Smooth muscle cell (in vitro differentiated cells): ENCODE measurements around the gene ADPRM. TPM values are rescaled to one million over a fixed set of nuclear protein-coding genes. Genes with fewer than 3 reads are reported as not detected.
"Not testable (repeated sequence)": the region's sequence is repeated elsewhere in the genome, so short reads cannot be mapped to it uniquely, and the experiment has no call there.

Experiments
- DNase-seq: peaks from one replicate; lab custom pipeline; 2025; ENCODE audit not compliant: unreplicated experiment; lab: John Stamatoyannopoulos, UW
- H2AFZ ChIP-seq: fragments of 200-600 bp; sonication (generic); 2 replicates; pipeline ENCODE4 v1.6.0; 2016; ENCODE audit warnings: antibody characterized with exemption, low read depth, mild to moderate bottlenecking
- H3F3A ChIP-seq: fragments of 200-600 bp; sonication (generic); 2 replicates; pipeline ENCODE4 v1.6.0; 2017; ENCODE audit warnings: antibody characterized with exemption, low read depth
- H3K27ac ChIP-seq: fragments of 200-600 bp; sonication (generic); 2 replicates; pipeline ENCODE4 v1.5.1; 2016; ENCODE audit warnings: low read depth, mild to moderate bottlenecking
- H3K27me3 ChIP-seq: fragments of 200-600 bp; sonication (generic); 2 replicates; pipeline ENCODE4 v1.6.1; 2016; ENCODE audit warnings: low read depth, mild to moderate bottlenecking
- H3K36me3 ChIP-seq: fragments of 200-600 bp; sonication (generic); 2 replicates; pipeline ENCODE4 v1.5.1; 2016; ENCODE audit warnings: low read depth
- H3K4me1 ChIP-seq: fragments of 200-600 bp; sonication (generic); 2 replicates; pipeline ENCODE4 v1.5.1; 2016; ENCODE audit warnings: low read depth
- H3K4me2 ChIP-seq: fragments of 200-600 bp; sonication (generic); 2 replicates; pipeline ENCODE4 v1.6.0; 2016; ENCODE audit warnings: mild to moderate bottlenecking
- H3K4me3 ChIP-seq: fragments of 200-600 bp; sonication (generic); 2 replicates; pipeline ENCODE4 v1.5.1; 2016; ENCODE audit warnings: mild to moderate bottlenecking
- H3K79me2 ChIP-seq: fragments of 200-600 bp; sonication (generic); 2 replicates; pipeline ENCODE4 v1.6.0; 2016; ENCODE audit warnings: low read depth, mild to moderate bottlenecking
- H3K9ac ChIP-seq: fragments of 200-600 bp; sonication (generic); 2 replicates; pipeline ENCODE4 v1.6.0; 2016; ENCODE audit warnings: low read depth
- H3K9me3 ChIP-seq: fragments of 200-600 bp; sonication (generic); replicated peaks from 2 replicates; pipeline ENCODE4 v1.5.1; 2016; ENCODE audit warnings: low read depth
- H4K20me1 ChIP-seq: fragments of 200-600 bp; sonication (generic); 2 replicates; pipeline ENCODE4 v1.6.0; 2016; ENCODE audit warnings: low read depth
- WGBS: methylation state at CpG from one replicate; pipeline ENCODE4 v1.1.7; 2016; ENCODE audit warnings: low lambda C conversion rate; 5-methylcytosine and 5-hydroxymethylcytosine counted together
- polyA plus RNA-seq: library from polyadenylated mRNA; unstranded; fragments of >200 nt; fragmentation: Nextera tagmentation; extraction: Ambion mirVana; gene quantifications from 2 replicates; pipeline ENCODE4 v1.2.1, GENCODE V29; 2016
- total RNA-seq: library from RNA; depleted of rRNA; stranded (reverse); fragments of >200 nt; gene quantifications from 2 replicates; pipeline ENCODE4 v1.2.3, GENCODE V29; 2014
- TF ChIP-seq, protein P1 (sequence below): fragments of 200-600 bp; sonication (generic); IDR thresholded peaks from 2 replicates; pipeline ENCODE4 v1.5.1; 2017; ENCODE audit warnings: borderline replicate concordance, mild to moderate bottlenecking, antibody characterized with exemption; ENCODE audit not compliant: insufficient read depth, poor library complexity, severe bottlenecking

ADPRM gene
- total and polyA plus RNA-seq, 2 experiments from 2014 or later = 8.3 to 11.3 TPM

- TF ChIP-seq, protein P1, sequence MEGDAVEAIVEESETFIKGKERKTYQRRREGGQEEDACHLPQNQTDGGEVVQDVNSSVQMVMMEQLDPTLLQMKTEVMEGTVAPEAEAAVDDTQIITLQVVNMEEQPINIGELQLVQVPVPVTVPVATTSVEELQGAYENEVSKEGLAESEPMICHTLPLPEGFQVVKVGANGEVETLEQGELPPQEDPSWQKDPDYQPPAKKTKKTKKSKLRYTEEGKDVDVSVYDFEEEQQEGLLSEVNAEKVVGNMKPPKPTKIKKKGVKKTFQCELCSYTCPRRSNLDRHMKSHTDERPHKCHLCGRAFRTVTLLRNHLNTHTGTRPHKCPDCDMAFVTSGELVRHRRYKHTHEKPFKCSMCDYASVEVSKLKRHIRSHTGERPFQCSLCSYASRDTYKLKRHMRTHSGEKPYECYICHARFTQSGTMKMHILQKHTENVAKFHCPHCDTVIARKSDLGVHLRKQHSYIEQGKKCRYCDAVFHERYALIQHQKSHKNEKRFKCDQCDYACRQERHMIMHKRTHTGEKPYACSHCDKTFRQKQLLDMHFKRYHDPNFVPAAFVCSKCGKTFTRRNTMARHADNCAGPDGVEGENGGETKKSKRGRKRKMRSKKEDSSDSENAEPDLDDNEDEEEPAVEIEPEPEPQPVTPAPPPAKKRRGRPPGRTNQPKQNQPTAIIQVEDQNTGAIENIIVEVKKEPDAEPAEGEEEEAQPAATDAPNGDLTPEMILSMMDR = no peak
- no peak overlapping the region for H3K4me2 ChIP-seq
- H3K4me3 ChIP-seq = no peak overlapping the region
- H3K79me2 ChIP-seq = peaks cover 31% of the 10 kb centered on the region
- H3K9ac ChIP-seq = no peak overlapping the region
- no peak overlapping the region for H3K27ac ChIP-seq
- H3K4me1 ChIP-seq = no peaks in the 10 kb centered on the region
- H3K36me3 ChIP-seq = peaks cover 36% of the 10 kb centered on the region
- no peak overlapping the region for H2AFZ ChIP-seq
- no peaks in the 10 kb centered on the region for H3F3A ChIP-seq
- H4K20me1 ChIP-seq = peaks cover 34% of the 10 kb centered on the region
- WGBS = 96% methylated on average over 2 of the region's 2 CpGs
- H3K27me3 ChIP-seq = no peaks in the 10 kb centered on the region
- H3K9me3 ChIP-seq = no peaks in the 10 kb centered on the region
- DNase-seq = no peak
Observed at GRCh38 chr17:10687499-10687898, 9.9 kb upstream of the ADPRM start.

GRCh38 chr17:10695875-10696407 lies 1.5 kb upstream of the ADPRM start:
- DNase-seq = not testable (repeated sequence)
- H3K9ac ChIP-seq = peak overlapping the region; percentile 95

DNA sequence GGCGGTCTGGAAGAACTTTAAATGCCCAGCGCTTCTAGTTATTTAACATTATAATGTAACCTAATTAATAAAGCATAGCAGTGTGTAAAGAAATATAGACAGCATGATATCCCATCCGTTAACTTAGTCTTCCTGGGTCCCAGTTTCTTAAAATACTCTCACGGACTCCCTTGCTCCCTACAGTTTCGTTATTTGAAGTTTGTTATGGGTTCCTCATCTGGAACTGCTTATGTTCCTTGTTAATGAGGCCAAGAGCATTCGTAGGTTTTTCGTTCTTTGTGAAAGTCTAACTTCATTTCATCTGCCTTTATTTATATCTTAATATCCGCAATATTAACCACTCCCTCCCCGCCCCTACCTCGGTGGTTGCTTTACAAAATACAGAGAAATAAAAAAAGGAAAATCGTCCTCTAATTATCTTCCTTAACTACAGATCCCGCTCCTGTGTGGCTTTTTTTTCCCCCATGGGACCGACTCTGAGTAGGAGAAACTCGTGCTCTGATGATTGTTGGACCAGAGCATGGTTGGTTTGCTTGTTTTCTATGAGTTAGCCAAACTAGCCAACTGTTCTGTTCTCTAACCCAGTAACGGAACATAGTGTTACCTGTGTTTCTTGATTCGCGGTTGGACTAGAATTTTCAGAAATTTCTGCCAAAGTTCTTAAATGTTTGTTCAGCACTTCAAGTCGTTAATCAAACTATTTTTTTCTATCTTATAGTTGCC lies 863 bp downstream of the ADPRM start:
- no peaks in the 10 kb centered on the region for H3K27me3 ChIP-seq
- peaks cover 14% of the 10 kb centered on the region for H3K4me1 ChIP-seq
- peaks cover 71% of the 10 kb centered on the region for H3K79me2 ChIP-seq
- TF ChIP-seq, protein P1 = no peak
- peak overlapping the region; percentile 90 for H2AFZ ChIP-seq
- H3K36me3 ChIP-seq = no peaks in the 10 kb centered on the region
- H4K20me1 ChIP-seq = no peaks in the 10 kb centered on the region
- H3K4me3 ChIP-seq = peak overlapping the region; percentile 85
- no peaks in the 10 kb centered on the region for H3K9me3 ChIP-seq
- DNase-seq = no peak
- 19% methylated on average over 18 of the region's 18 CpGs for WGBS
- H3K27ac ChIP-seq = peak overlapping the region; percentile 92
- peaks cover 10% of the 10 kb centered on the region for H3F3A ChIP-seq
- H3K9ac ChIP-seq = peak overlapping the region; percentile 95
- peak overlapping the region; percentile 99 for H3K4me2 ChIP-seq

More at GRCh38 chr17:10695875-10696407, 1.5 kb upstream of the ADPRM start:
- H3K4me3 ChIP-seq = peak overlapping the region; percentile 85
- H2AFZ ChIP-seq, H3K27ac ChIP-seq, H3K9me3 ChIP-seq, H3K27me3 ChIP-seq, H4K20me1 ChIP-seq, H3F3A ChIP-seq: not testable (repeated sequence)
- peaks cover 20% of the 10 kb centered on the region for H3K36me3 ChIP-seq
- H3K4me1 ChIP-seq = peaks cover 14% of the 10 kb centered on the region
- 84% methylated on average over 17 of the region's 17 CpGs for WGBS
- peaks cover 81% of the 10 kb centered on the region for H3K79me2 ChIP-seq
- H3K4me2 ChIP-seq = peak overlapping the region; percentile 99

DNA sequence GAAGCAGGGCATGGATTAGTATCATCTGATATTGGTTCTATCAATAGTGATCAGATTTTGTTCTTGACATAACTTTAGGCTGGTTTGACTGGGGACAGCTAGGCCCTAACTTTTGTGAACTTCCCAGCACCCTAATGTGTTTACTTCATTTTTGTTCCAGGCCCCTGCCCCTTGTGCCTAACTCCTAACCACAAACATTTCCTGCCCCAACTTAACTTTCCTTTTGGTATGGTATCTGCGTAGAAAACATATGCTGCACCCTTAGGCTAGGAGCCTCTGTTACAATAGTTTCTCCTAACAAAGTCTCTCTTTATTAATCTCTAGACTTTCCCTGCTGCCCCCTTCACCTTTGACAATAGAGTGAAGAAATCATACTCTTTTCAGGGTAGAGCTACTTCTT lies 2.5 kb downstream of the ADPRM start:
- WGBS = 92% methylated on average over 1 of the region's 1 CpG
- Histone ChIP-seq H3K27me3 (no peaks in the 10 kb centered on the region), H3K4me2 (no peak overlapping the region), H3F3A (peaks cover 10% of the 10 kb centered on the region), H3K36me3 (no peaks in the 10 kb centered on the region), H4K20me1 (no peaks in the 10 kb centered on the region), H3K4me1 (peaks cover 14% of the 10 kb centered on the region), H3K27ac (no peak overlapping the region), H3K79me2 (peaks cover 58% of the 10 kb centered on the region), H3K4me3 (no peak overlapping the region), H3K9me3 (no peaks in the 10 kb centered on the region), H3K9ac (no peak overlapping the region), H2AFZ (no peak overlapping the region)
- TF ChIP-seq, protein P1 = no peak
- DNase-seq = no peak
